ENCODE data around the gene L1TD1. TPM values are rescaled to one million over a fixed set of nuclear protein-coding genes. Genes with fewer than 3 reads are reported as not detected.
"Not testable (repeated sequence)": the region's sequence is repeated elsewhere in the genome, so short reads cannot be mapped to it uniquely, and the experiment has no call there.

Gene L1TD1
- total RNA-seq, 4 donors from 2014 or later, result not detected

DNA sequence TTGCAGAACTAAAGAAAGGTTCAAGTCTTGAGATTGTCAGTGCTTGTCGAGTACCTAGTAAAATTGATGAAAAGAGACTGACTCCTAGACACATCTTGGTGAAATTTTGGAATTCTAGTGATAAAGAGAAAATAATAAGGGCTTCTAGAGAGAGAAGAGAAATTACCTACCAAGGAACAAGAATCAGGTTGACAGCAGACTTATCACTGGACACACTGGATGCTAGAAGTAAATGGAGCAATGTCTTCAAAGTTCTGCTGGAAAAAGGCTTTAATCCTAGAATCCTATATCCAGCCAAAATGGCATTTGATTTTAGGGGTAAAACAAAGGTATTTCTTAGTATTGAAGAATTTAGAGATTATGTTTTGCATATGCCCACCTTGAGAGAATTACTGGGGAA lies 16.3 kb downstream of the L1TD1 start:
- Histone ChIP-seq H3K9me3 (peaks cover 0 to 6% (median 0%) of the 10 kb centered on the region in 3 donors), H3K27ac (no peak overlapping the region), H3K4me3 (no peak overlapping the region), H3K4me1 (no peaks in the 10 kb centered on the region), H3K36me3 (no peaks in the 10 kb centered on the region), H3K27me3 (no peaks in the 10 kb centered on the region)
- DNase-seq (no peak), ATAC-seq (no peak)
- in situ Hi-C loops (cut with MboI; ENCODE audit: low sequenced_read_pairs in 4 of 4) (no loop called here), intact Hi-C loops (cut with DNase I; ENCODE audit: low total_unique reads) (no loop called here)
- TF ChIP-seq, protein P1, sequence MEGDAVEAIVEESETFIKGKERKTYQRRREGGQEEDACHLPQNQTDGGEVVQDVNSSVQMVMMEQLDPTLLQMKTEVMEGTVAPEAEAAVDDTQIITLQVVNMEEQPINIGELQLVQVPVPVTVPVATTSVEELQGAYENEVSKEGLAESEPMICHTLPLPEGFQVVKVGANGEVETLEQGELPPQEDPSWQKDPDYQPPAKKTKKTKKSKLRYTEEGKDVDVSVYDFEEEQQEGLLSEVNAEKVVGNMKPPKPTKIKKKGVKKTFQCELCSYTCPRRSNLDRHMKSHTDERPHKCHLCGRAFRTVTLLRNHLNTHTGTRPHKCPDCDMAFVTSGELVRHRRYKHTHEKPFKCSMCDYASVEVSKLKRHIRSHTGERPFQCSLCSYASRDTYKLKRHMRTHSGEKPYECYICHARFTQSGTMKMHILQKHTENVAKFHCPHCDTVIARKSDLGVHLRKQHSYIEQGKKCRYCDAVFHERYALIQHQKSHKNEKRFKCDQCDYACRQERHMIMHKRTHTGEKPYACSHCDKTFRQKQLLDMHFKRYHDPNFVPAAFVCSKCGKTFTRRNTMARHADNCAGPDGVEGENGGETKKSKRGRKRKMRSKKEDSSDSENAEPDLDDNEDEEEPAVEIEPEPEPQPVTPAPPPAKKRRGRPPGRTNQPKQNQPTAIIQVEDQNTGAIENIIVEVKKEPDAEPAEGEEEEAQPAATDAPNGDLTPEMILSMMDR (IDR thresholded peaks at IDR 0.05 in 4 of 5, conservative IDR thresholded peaks at IDR 0.05 in 1 of 5), result no peak
- TF ChIP-seq POLR2A (IDR thresholded peaks at IDR 0.05), result no peak

GRCh38 chr1:62212411-62212810 lies 17.8 kb downstream of the L1TD1 start:
- in situ Hi-C loops (cut with MboI; ENCODE audit: low sequenced_read_pairs in 4 of 4) (no loop called here), intact Hi-C loops (cut with DNase I; ENCODE audit: low total_unique reads) (no loop called here)
- Histone ChIP-seq H3K36me3 (no peaks in the 10 kb centered on the region), H3K4me1 (no peaks in the 10 kb centered on the region), H3K27me3 (no peaks in the 10 kb centered on the region), H3K27ac (no peak overlapping the region), H3K4me3 (no peak overlapping the region), H3K9me3 (peaks cover 0 to 6% (median 0%) of the 10 kb centered on the region in 3 donors)
- ATAC-seq (no peak), DNase-seq (no peak)
- TF ChIP-seq, protein P1 (IDR thresholded peaks at IDR 0.05 in 4 of 5, conservative IDR thresholded peaks at IDR 0.05 in 1 of 5), result no peak
- no peak for TF ChIP-seq POLR2A (IDR thresholded peaks at IDR 0.05)

- intact Hi-C loops (cut with DNase I; ENCODE audit: low total_unique reads) (no loop called here), in situ Hi-C loops (cut with MboI; ENCODE audit: low sequenced_read_pairs in 4 of 4) (no loop called here)
- Histone ChIP-seq H3K36me3 (no peaks in the 10 kb centered on the region), H3K9me3 (peaks cover 0 to 6% (median 0%) of the 10 kb centered on the region in 3 donors), H3K27me3 (no peaks in the 10 kb centered on the region), H3K4me3 (no peak overlapping the region), H3K4me1 (no peaks in the 10 kb centered on the region), H3K27ac (no peak overlapping the region)
- no peak for TF ChIP-seq POLR2A (IDR thresholded peaks at IDR 0.05)
- TF ChIP-seq, protein P1 (IDR thresholded peaks at IDR 0.05 in 4 of 5, conservative IDR thresholded peaks at IDR 0.05 in 1 of 5), result no peak
- no peak for DNase-seq
- no peak for ATAC-seq
Measured at GRCh38 chr1:62213075-62213914, 18.6 kb downstream of the L1TD1 start.

DNA sequence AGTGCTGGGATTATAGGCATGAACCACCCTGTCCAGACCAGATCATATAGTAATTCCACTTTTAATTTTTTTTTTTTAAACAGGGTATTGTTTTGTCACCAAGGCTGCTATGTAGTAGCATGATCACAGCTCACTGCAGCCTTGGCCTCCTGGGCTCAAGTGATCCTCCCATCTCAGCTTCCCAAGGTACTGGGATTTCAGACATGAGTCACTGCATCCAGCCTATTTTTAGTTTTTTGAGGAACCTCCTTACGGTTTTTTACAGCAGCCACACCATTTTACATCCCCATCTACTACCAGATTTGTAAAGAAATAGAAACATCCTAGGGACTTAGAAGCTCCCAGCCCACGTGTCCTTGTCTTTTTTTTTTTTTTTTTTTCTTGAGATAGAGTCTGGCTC lies 24.0 kb downstream of the L1TD1 start:
- intact Hi-C loops (cut with DNase I; ENCODE audit: low total_unique reads), result no loop called here
- H3K4me3 ChIP-seq, result no peak overlapping the region
- no peaks in the 10 kb centered on the region for H3K27me3 ChIP-seq
- H3K27ac ChIP-seq, result no peak overlapping the region
- ATAC-seq (no peak), DNase-seq (no peak)
- H3K4me1 ChIP-seq, result no peaks in the 10 kb centered on the region
- H3K9me3 ChIP-seq, result no peaks in the 10 kb centered on the region
- in situ Hi-C loops (cut with MboI; ENCODE audit: low sequenced_read_pairs in 4 of 4), result no loop called here
- TF ChIP-seq POLR2A (IDR thresholded peaks at IDR 0.05), result no peak
- TF ChIP-seq, protein P1 (IDR thresholded peaks at IDR 0.05 in 4 of 5, conservative IDR thresholded peaks at IDR 0.05 in 1 of 5), result no peak
- no peaks in the 10 kb centered on the region for H3K36me3 ChIP-seq

GRCh38 chr1:62220456-62220855 lies 25.8 kb downstream of the L1TD1 start:
- H3K9me3 ChIP-seq; H3K27me3 ChIP-seq; in situ Hi-C loops (cut with MboI; ENCODE audit: low sequenced_read_pairs in 4 of 4); H3K36me3 ChIP-seq; H3K4me1 ChIP-seq; intact Hi-C loops (cut with DNase I; ENCODE audit: low total_unique reads); H3K4me3 ChIP-seq; DNase-seq; H3K27ac ChIP-seq; ATAC-seq: not testable (repeated sequence)
